GM23338 (cell line): ENCODE data around the gene UCKL1. TPM values are rescaled to one million over a fixed set of nuclear protein-coding genes. Genes with fewer than 3 reads are reported as not detected.

ENCODE experiments used
- ATAC-seq: fragments of 200-7000 bp; cut with Tn5 transposase; 3 replicates; pipeline ENCODE4 v1.9.1; 2020
- DNase-seq: peaks from one replicate; pipeline ENCODE4 v3.0.0-alpha.2; 2015; ENCODE audit warnings: low spot score
- H2AFZ ChIP-seq: fragments of 200-600 bp; sonication (generic); 2 replicates; pipeline ENCODE4 v1.8.0; 2016; ENCODE audit warnings: antibody characterized with exemption, mild to moderate bottlenecking, moderate library complexity
- H3F3A ChIP-seq: fragments of 200-600 bp; sonication (generic); replicated peaks from 2 replicates; pipeline ENCODE4 v1.8.0; 2017; ENCODE audit warnings: antibody characterized with exemption, mixed run types, low read depth
- H3K27ac ChIP-seq: fragments of 200-600 bp; sonication (generic); 2 replicates; pipeline ENCODE4 v1.6.1; 2016; ENCODE audit warnings: low read depth
- H3K27me3 ChIP-seq: fragments of 200-600 bp; sonication (generic); 2 replicates; pipeline ENCODE4 v1.8.0; 2016; ENCODE audit warnings: mild to moderate bottlenecking, mixed run types, moderate library complexity; ENCODE audit not compliant: insufficient read depth
- H3K36me3 ChIP-seq: fragments of 200-600 bp; sonication (generic); 2 replicates; pipeline ENCODE4 v1.8.0; 2016; ENCODE audit warnings: mild to moderate bottlenecking; ENCODE audit not compliant: insufficient read depth
- H3K4me1 ChIP-seq: fragments of 200-600 bp; sonication (generic); 2 replicates; pipeline ENCODE4 v1.8.0; 2016; ENCODE audit warnings: mild to moderate bottlenecking, moderate library complexity; ENCODE audit not compliant: insufficient read depth
- H3K4me2 ChIP-seq: fragments of 200-600 bp; sonication (generic); 2 replicates; pipeline ENCODE4 v1.7.1; 2017; ENCODE audit warnings: mixed run types
- H3K4me3 ChIP-seq: fragments of 200-600 bp; sonication (generic); 2 replicates; pipeline ENCODE4 v1.6.1; 2016; ENCODE audit warnings: mixed run types
- H3K79me2 ChIP-seq: fragments of 200-600 bp; sonication (generic); replicated peaks from 2 replicates; pipeline ENCODE4 v1.8.0; 2017; ENCODE audit warnings: mild to moderate bottlenecking; ENCODE audit not compliant: insufficient read depth
- H3K9me2 ChIP-seq: fragments of 200-600 bp; sonication (generic); 2 replicates; pipeline ENCODE4 v1.8.0; 2017; ENCODE audit not compliant: insufficient read depth
- H4K20me1 ChIP-seq: fragments of 200-600 bp; sonication (generic); replicated peaks from 2 replicates; pipeline ENCODE4 v1.8.0; 2017; ENCODE audit warnings: mild to moderate bottlenecking; ENCODE audit not compliant: insufficient read depth
- H3K27ac Mint-ChIP-seq: 2 replicates; pipeline ENCODE4 v1.8.0; 2020; ENCODE audit warnings: inconsistent platforms, mild to moderate bottlenecking, moderate library complexity, mixed read lengths
- H3K27me3 Mint-ChIP-seq: 3 replicates; pipeline ENCODE4 v1.8.0; 2022; ENCODE audit warnings: low read depth, mild to moderate bottlenecking, moderate library complexity, mixed read lengths, inconsistent platforms; ENCODE audit not compliant: insufficient read depth, poor library complexity
- H3K36me3 Mint-ChIP-seq: 3 replicates; pipeline ENCODE4 v1.8.0; 2021; ENCODE audit warnings: low read depth, mild to moderate bottlenecking, inconsistent platforms, moderate library complexity, mixed read lengths
- H3K4me1 Mint-ChIP-seq: 3 replicates; pipeline ENCODE4 v1.8.0; 2020; ENCODE audit warnings: mild to moderate bottlenecking, inconsistent platforms, mixed read lengths
- H3K4me3 Mint-ChIP-seq: 3 replicates; pipeline ENCODE4 v1.8.0; 2021; ENCODE audit warnings: moderate library complexity, mild to moderate bottlenecking, inconsistent platforms, mixed read lengths
- H3K9me3 Mint-ChIP-seq: 3 replicates; pipeline ENCODE4 v1.8.0; 2020; ENCODE audit warnings: moderate library complexity, mild to moderate bottlenecking, inconsistent platforms, mixed read lengths
- JUNB ChIP-seq: IDR thresholded peaks from one replicate; pipeline ENCODE4 v1.6.1; 2016; ENCODE audit warnings: antibody characterized with exemption; ENCODE audit not compliant: unreplicated experiment
- NANOG ChIP-seq: IDR thresholded peaks from 2 replicates; pipeline ENCODE4 v1.6.1; 2016; ENCODE audit warnings: antibody characterized with exemption, borderline replicate concordance
- ZNF114 ChIP-seq: fragments of 250-450 bp; sonication (Bioruptor Pico); IDR thresholded peaks from 2 replicates; pipeline ENCODE4 v1.5.0; 2020; ENCODE audit warnings: mild to moderate bottlenecking, moderate library complexity
- ZNF331 ChIP-seq: fragments of 250-450 bp; sonication (Bioruptor Pico); IDR thresholded peaks from 2 replicates; pipeline ENCODE4 v1.5.0; 2020; ENCODE audit warnings: low read depth, mild to moderate bottlenecking, moderate library complexity
- polyA plus RNA-seq: library from polyadenylated mRNA; unstranded; fragments of >200 nt; fragmentation: Nextera tagmentation; extraction: Ambion mirVana; gene quantifications from 2 replicates; pipeline ENCODE4 v1.2.1, GENCODE V29; 2016
- total RNA-seq: library from RNA; depleted of rRNA; stranded (reverse); fragments of >200 nt; shearing (Covaris generic); gene quantifications from 2 replicates; pipeline ENCODE4 v1.2.3, GENCODE V29; 2014
- TF ChIP-seq, protein P1 (sequence below), 2 experiments: fragments of 200-600 bp in 1 of 2; sonication (generic) in 1 of 2; conservative IDR thresholded peaks; 2 replicates each; pipeline versions ENCODE4 v1.5.1 to v1.6.1; 2016 to 2017; ENCODE audit warnings: antibody characterized with exemption in 2 of 2, low read depth in 2 of 2, mild to moderate bottlenecking in 2 of 2, moderate library complexity in 1 of 2
- TF ChIP-seq, protein P2 (sequence below): IDR thresholded peaks from one replicate; pipeline ENCODE4 v1.6.1; 2018; ENCODE audit warnings: antibody characterized with exemption; ENCODE audit not compliant: unreplicated experiment

Gene UCKL1
- total and polyA plus RNA-seq, 2 experiments from 2014 or later = 56.8 to 82.5 TPM

DNA sequence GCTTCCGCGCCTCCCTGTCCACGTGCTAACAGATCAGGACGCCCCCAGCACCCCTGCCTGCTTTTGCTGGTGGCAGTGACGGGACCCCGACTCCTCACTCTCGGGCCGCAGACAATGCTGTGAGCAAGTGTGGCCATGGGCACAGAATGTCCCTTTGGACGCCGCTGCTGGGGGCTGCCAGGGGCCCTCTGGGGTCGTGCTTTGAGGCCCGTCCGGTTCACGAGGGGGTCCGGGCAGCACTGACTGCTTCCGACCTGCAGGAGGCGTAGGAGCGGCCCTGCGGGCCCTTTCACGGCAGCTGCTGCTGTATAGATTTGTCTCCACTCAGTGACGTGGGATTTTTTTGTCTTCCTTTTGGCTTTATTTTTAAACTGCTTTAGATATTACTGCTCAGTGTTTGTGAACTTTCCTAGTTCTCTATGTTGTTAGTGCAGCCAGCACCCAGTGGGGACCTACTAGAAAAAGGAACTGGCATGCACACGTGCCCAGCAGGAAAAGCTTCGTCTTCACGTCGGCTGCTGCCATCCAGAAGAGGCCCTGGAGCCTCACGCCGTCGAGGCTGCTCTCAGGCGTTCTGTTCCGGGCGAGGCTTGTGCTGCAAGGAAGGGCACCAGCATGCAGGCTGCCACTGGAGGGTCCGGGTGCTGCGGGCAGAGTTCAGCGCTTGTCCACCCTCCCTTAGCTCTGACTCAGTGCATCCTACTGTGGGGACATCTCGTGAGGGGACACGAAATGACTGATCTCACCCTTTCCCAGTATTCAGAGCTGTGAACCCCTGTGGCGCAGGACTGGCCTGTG is 21.7 kb downstream of the UCKL1 start:
- Mint-ChIP-seq H3K36me3 (peaks cover 36% of the 10 kb centered on the region), H3K4me3 (no peak overlapping the region), H3K9me3 (no peaks in the 10 kb centered on the region; the same call in 2 of the 3 replicates), H3K4me1 (peaks cover 5% of the 10 kb centered on the region; the same call in 1 of the 3 replicates), H3K27ac (peak overlapping the region; percentile 44), H3K27me3 (peaks cover 6% of the 10 kb centered on the region)
- no peak for TF ChIP-seq ZNF114 (CRISPR knock-in tag)
- no peak for TF ChIP-seq ZNF331
- TF ChIP-seq, protein P1, sequence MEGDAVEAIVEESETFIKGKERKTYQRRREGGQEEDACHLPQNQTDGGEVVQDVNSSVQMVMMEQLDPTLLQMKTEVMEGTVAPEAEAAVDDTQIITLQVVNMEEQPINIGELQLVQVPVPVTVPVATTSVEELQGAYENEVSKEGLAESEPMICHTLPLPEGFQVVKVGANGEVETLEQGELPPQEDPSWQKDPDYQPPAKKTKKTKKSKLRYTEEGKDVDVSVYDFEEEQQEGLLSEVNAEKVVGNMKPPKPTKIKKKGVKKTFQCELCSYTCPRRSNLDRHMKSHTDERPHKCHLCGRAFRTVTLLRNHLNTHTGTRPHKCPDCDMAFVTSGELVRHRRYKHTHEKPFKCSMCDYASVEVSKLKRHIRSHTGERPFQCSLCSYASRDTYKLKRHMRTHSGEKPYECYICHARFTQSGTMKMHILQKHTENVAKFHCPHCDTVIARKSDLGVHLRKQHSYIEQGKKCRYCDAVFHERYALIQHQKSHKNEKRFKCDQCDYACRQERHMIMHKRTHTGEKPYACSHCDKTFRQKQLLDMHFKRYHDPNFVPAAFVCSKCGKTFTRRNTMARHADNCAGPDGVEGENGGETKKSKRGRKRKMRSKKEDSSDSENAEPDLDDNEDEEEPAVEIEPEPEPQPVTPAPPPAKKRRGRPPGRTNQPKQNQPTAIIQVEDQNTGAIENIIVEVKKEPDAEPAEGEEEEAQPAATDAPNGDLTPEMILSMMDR (conservative IDR thresholded peaks at IDR 0.05; ENCODE audit: low read depth in 2 of 2) = peak; percentile 68 to 72
- no peak overlapping the region for H2AFZ ChIP-seq
- DNase-seq (peak; percentile 72), ATAC-seq (peak; percentile 39)
- no peaks in the 10 kb centered on the region; the same call in 1 of the 2 replicates for H4K20me1 ChIP-seq
- H3K36me3 ChIP-seq = no peaks in the 10 kb centered on the region
- no peak overlapping the region for H3K4me3 ChIP-seq
- H3K9me2 ChIP-seq = no peaks in the 10 kb centered on the region
- no peaks in the 10 kb centered on the region for H3K79me2 ChIP-seq
- H3F3A ChIP-seq = peaks cover 16% of the 10 kb centered on the region; the same call in 1 of the 2 replicates
- H3K27me3 ChIP-seq = no peaks in the 10 kb centered on the region
- H3K27ac ChIP-seq = 0 out of 2 replicates have a peak overlapping the region, but pooled peaks have one; percentile 32
- H3K4me1 ChIP-seq = peaks cover 2% of the 10 kb centered on the region; the same call in 1 of the 2 replicates
- H3K4me2 ChIP-seq = no peak overlapping the region

DNA sequence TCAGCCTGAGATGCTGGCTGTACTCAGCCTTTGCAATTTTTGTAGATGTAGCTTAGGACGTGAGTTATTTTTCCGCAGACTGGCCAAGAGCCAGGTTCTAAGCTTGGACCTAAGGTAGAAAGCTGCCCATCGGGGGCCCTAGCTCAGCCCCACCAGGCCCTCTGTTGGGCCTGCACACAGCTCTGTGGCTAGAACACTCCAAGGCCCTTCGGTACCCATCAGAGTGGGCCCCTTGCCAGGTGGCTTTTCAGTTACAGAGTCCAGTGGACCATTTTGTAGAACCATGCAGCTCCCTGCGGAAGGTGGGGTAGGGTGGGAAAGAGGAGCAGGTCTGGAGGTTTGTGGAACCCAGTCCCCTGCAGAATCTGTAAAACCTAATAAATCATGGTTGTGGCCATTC is 22.6 kb downstream of the UCKL1 start:
- Histone ChIP-seq H3K4me3 (no peak overlapping the region), H3K9me2 (no peaks in the 10 kb centered on the region), H3K36me3 (no peaks in the 10 kb centered on the region), H2AFZ (no peak overlapping the region), H3K4me1 (no peaks in the 10 kb centered on the region), H3K4me2 (no peak overlapping the region), H4K20me1 (no peaks in the 10 kb centered on the region; the same call in 1 of the 2 replicates), H3F3A (peaks cover 13% of the 10 kb centered on the region; the same call in 1 of the 2 replicates), H3K79me2 (no peaks in the 10 kb centered on the region), H3K27ac (no peak overlapping the region), H3K27me3 (no peaks in the 10 kb centered on the region)
- no peak overlapping the region for H3K4me3 Mint-ChIP-seq
- H3K4me1 Mint-ChIP-seq = peaks cover 5% of the 10 kb centered on the region; the same call in 1 of the 3 replicates
- no peak for ATAC-seq
- peaks cover 43% of the 10 kb centered on the region for H3K36me3 Mint-ChIP-seq
- H3K9me3 Mint-ChIP-seq = no peaks in the 10 kb centered on the region; the same call in 2 of the 3 replicates
- TF ChIP-seq, protein P2, sequence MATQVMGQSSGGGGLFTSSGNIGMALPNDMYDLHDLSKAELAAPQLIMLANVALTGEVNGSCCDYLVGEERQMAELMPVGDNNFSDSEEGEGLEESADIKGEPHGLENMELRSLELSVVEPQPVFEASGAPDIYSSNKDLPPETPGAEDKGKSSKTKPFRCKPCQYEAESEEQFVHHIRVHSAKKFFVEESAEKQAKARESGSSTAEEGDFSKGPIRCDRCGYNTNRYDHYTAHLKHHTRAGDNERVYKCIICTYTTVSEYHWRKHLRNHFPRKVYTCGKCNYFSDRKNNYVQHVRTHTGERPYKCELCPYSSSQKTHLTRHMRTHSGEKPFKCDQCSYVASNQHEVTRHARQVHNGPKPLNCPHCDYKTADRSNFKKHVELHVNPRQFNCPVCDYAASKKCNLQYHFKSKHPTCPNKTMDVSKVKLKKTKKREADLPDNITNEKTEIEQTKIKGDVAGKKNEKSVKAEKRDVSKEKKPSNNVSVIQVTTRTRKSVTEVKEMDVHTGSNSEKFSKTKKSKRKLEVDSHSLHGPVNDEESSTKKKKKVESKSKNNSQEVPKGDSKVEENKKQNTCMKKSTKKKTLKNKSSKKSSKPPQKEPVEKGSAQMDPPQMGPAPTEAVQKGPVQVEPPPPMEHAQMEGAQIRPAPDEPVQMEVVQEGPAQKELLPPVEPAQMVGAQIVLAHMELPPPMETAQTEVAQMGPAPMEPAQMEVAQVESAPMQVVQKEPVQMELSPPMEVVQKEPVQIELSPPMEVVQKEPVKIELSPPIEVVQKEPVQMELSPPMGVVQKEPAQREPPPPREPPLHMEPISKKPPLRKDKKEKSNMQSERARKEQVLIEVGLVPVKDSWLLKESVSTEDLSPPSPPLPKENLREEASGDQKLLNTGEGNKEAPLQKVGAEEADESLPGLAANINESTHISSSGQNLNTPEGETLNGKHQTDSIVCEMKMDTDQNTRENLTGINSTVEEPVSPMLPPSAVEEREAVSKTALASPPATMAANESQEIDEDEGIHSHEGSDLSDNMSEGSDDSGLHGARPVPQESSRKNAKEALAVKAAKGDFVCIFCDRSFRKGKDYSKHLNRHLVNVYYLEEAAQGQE = no peak
- TF ChIP-seq NANOG = no peak
- TF ChIP-seq JUNB = no peak
- H3K27me3 Mint-ChIP-seq = peaks cover 6% of the 10 kb centered on the region
- H3K27ac Mint-ChIP-seq = no peak overlapping the region
- no peak for DNase-seq
